Cerebellar cortex (tissue), 1 donor: ENCODE results near the gene IL1B.
"Not testable (repeated sequence)": the region's sequence is repeated elsewhere in the genome, so short reads cannot be mapped to it uniquely, and the experiment has no call there.

Source experiments
- DNase-seq: peaks from one replicate; pipeline ENCODE4 v3.0.0-alpha.2; 2015; ENCODE audit warnings: low spot score

IL1B gene

GRCh38 chr2:112836695-112837117 lies at the start of gene IL1B:
TSS of gene IL1B (minus strand) at chr2:112836779. CDS start at chr2:112836229, 550 bp downstream.
- no peak for DNase-seq

GRCh38 chr2:112886291-112886690 lies 49.7 kb upstream of the IL1B start:
- DNase-seq: no peak

- DNase-seq: no peak
Observed at GRCh38 chr2:112885506-112885902, 48.9 kb upstream of the IL1B start.

DNA sequence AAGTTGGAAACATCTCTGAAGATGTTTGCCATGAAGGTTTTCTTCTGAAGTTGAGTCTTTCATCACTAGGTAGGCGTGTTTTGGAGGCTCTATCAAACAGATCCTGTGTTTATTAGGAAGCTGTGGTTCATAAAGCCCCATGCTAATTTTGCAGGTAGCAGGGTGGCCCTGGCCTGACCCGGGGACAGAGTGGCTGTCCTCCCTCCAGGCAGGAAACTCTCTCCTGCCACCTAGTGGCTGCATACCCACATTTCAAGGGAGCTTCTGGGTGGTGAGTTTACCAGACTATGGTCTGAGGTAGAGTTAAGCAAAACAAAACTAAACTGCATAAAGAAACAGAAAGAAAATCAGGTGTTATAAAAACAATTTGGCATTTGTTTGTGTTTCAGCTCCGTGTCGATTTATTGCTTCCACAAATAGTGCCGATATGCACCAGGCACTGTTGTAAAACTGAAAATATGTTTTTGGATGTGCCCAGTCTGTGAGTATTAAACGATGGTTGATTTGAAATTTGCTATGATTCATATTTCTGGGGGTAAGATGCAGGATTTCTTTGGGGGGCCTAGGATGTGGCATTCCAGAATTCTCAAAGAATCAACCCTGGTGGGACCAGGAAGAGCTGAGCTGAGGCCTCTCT lies 48.4 kb upstream of the IL1B start:
- DNase-seq: peak; percentile 17

GRCh38 chr2:112883669-112884068 lies 47.1 kb upstream of the IL1B start:
- DNase-seq: no peak

DNA sequence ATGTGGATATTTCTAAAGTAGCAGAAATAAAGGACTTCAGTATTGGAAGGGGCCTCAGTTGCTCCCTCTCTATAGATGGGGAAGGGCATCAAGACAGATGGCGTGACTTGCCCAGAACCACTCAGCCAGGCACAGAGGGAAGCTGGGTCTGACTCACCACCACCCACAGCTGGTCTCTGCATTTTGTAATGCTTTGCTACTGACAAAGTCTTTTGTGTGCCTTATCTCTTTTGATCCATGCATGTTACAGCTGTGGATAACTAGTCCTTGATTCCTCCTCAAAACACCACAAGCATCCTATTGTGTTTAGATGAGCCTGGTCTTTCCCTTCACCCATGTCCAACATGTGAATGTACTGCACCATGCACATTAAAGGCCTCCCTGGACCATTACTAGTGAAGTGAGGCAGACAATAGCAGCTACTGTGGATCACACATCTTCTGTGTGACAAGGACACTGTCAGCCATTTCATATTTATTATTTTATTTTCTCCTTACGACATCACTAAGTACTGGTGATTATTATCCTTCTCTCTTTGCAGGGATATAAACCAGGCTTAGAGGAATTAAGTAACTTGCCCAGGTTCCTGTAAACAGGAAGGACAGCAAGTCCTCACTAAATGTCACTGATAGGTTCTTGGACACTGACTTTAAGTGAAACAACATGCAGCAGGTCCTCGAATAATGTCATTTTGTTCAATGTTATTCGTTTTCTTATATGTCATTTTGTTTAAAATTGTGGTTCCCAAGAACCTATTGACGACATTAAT lies 44.8 kb upstream of the IL1B start:
- no peak for DNase-seq

GRCh38 chr2:112880696-112881095 lies 44.1 kb upstream of the IL1B start:
- no peak for DNase-seq

GRCh38 chr2:112880091-112880531 lies 43.5 kb upstream of the IL1B start:
- DNase-seq: no peak

GRCh38 chr2:112879491-112880041 lies 43.0 kb upstream of the IL1B start:
- no peak for DNase-seq

DNA sequence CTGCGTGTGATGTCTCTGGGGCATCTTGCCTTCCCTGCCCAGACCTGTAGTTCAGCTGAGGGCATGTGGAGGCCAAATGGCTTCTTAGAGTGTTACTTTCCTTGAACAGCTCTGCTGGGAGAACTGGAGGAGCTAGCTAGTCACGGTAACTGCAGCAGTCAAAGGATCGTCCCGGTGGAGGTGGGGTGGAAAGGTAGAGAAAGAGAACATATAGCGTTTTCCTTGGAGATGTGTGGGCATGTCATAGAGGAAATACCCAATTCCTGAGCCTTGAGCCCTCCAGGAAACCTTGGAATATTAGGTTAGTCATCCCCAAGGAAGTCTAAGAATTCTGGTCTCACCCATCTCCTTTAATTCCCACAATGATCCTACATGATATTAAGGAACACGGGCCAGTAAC lies 40.8 kb upstream of the IL1B start:
- DNase-seq: no peak

DNA sequence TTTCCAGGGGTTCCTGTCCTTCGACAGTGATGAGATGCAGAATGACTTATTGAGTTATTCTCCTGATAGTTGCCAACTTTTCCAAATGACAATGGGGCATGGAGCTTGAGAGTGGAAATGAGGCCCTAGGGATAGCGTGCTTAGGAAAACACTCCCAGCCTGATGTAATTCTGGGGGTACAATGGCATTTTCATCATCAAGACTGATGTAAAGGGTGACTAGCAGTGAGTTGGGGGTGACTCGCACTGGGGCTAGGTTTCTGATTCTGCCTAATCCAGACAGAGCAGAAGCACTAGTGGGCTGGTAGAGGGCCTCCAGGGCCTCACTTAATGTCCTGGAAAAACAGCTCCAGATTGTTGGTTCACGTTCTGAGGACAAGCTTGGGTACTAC lies 40.4 kb upstream of the IL1B start:
- DNase-seq: no peak

GRCh38 chr2:112876257-112876970 lies 39.8 kb upstream of the IL1B start:
- DNase-seq: no peak

GRCh38 chr2:112870841-112871835 lies 34.6 kb upstream of the IL1B start:
- no peak for DNase-seq

GRCh38 chr2:112869258-112869842 lies 32.8 kb upstream of the IL1B start:
- DNase-seq: no peak

DNA sequence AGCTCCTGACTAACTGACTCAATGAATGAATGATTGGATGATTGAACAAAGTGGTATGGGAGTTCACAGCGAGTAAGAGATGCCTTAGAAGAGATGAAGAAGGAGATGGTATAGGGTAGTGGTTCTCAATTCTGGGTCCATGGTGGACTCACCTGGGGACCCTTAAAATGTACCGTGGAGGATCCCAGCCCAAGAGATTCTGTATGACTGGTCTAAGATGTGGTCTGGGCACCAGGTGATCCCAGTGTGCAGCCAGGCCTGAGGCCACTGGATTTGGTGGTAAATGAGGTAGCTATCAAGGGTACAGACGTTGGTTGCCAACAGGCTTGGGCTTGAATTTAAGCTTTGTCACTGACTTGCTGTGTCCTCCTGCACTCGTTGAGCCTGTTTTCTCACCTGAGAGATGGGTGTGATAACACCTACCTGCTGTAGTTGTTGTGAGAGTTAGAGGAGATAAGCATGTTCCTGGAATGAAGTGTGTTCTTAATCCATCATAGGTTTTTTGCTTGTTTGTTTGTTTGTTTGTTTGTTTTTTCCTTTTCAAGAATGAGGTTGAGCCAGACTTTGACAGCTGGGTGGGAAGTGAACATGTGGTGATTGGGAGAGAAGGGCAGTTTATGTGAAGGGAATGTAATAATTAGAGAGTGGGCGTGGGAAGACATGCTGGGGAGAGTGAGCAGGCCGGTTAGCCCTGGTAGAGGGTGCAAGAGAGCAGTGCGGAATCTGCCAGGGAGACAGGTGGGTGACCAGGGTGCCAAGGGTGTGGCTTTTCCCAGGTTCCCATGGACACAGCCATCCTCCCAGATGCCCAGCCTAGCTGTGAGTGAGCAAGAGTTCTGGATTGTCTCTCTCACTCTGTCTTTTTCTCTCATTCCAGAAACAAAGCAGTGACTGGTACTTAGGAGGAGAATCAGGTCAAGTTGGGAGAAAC lies 31.4 kb upstream of the IL1B start:
- no peak for DNase-seq

DNA sequence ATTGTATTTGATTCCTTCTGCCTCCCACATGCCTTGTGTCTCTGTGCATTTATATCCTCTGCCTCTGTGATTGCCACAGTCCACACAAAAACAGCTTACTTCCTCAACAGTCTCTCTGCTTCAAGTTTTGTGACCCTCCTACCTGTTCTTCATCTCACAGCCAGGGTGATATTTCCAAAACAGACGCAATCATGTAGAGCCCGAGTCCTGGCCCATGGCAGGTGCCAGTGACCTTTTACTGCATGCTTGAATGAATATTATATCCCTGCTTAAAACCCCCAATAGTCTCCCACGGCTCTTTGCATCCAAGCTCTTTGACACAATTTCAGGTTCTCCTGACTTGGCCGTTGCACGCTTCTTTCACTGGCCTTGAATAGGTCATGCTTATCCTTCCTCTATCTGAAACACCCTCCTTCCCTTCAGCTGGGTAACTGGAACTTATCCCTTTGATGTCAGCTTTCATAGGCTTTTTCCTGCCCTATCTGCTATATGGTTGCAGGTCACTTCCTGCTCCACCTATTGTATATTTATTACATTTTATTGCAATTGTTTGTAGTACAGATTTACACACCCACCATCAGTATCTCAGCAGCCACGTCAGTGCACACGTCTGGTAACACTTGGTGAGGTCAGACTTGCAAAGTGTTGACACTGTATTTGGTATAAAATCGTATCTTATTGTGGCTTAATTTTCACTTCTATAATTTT lies 29.7 kb upstream of the IL1B start:
- no peak for DNase-seq

- no peak for DNase-seq
Observed at GRCh38 chr2:112864072-112864471, 27.5 kb upstream of the IL1B start.

DNA sequence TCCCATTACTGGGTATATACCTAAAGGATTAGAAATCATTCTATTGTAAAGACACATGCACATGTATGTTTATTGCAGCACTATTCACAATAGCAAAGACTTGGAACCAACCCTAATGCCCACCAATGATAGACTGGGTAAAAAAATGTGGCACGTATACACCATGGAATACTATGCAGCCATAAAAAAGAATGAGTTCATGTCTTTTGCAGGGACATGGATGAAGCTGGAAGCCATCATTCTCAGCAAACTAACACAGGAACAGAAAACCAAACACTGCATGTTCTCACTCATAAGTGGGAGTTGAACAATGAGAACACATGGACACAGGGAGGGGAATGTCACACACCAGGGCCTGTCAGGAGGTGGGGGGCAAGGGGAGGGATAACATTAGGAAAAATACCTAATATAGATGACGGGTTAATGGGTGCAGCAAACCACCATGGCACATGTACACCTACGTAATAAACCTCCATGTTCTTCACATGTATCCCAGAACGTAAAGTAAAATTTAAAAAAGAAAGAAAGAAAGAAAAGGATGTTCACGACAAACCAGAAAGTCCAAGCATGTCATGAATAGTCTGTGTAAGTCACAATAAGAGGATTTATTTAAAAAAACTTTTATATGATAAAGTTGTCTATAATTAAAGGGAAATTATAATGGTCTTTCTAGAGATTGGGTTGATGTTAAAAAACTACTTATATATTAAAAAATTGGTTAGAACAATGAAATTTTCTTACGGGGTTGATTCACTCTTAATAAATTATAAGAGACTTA lies 23.0 kb upstream of the IL1B start:
- not testable (repeated sequence) for DNase-seq
